BJ (cell line): Measurements from ENCODE around the gene DMD. TPM values are rescaled to one million over a fixed set of nuclear protein-coding genes. Genes with fewer than 3 reads are reported as not detected.

Source experiments
- CTCF ChIA-PET: fragments of 350-600 bp; formaldehyde crosslinking; extraction: SDS; loops from one replicate; lab custom pipeline; 2021; ENCODE audit warnings: antibody characterized with exemption, inconsistent platforms; lab: Yijun Ruan, JAX
- POLR2A ChIA-PET: fragments of 300-600 bp; sonication (Branson Sonifier 250); formaldehyde crosslinking; extraction: SDS; loops from one replicate; lab custom pipeline; 2021; ENCODE audit warnings: antibody characterized with exemption; lab: Charles Lee
- DNase-seq: peaks from one replicate; pipeline ENCODE4 v3.0.0-alpha.2; 2011; ENCODE audit warnings: low read depth
- H3K27me3 ChIP-seq: 2 replicates; pipeline ENCODE4 v1.6.0; 2011; ENCODE audit warnings: low read length; ENCODE audit not compliant: control insufficient read depth, insufficient read depth
- H3K36me3 ChIP-seq: 2 replicates; pipeline ENCODE4 v1.5.1; 2011; ENCODE audit warnings: low read length; ENCODE audit not compliant: control insufficient read depth, insufficient read depth
- H3K4me3 ChIP-seq: 2 replicates; pipeline ENCODE4 v1.5.1; 2011; ENCODE audit warnings: low read depth, mild to moderate bottlenecking, control low read depth, low read length
- polyA plus RNA-seq: library from polyadenylated mRNA; depleted of rRNA; stranded (reverse); fragments of >200 nt; gene quantifications from 2 replicates; pipeline ENCODE4 v1.2.3, GENCODE V29; 2011
- TF ChIP-seq, protein P1 (sequence below): IDR thresholded peaks from 2 replicates; pipeline ENCODE4 v1.5.1; 2011; ENCODE audit warnings: low read depth, mild to moderate bottlenecking, control low read depth, inconsistent platforms, low read length, moderate library complexity; ENCODE audit not compliant: insufficient read depth

Gene DMD
- polyA plus RNA-seq, 1 experiment: 12.5 TPM

GRCh38 chrX:32687379-32687778, 524.0 kb downstream of the DMD start:
- POLR2A ChIA-PET: no interaction called here
- Histone ChIP-seq H3K36me3 (no peaks in the 10 kb centered on the region), H3K27me3 (no peaks in the 10 kb centered on the region), H3K4me3 (no peak overlapping the region)
- TF ChIP-seq, protein P1, sequence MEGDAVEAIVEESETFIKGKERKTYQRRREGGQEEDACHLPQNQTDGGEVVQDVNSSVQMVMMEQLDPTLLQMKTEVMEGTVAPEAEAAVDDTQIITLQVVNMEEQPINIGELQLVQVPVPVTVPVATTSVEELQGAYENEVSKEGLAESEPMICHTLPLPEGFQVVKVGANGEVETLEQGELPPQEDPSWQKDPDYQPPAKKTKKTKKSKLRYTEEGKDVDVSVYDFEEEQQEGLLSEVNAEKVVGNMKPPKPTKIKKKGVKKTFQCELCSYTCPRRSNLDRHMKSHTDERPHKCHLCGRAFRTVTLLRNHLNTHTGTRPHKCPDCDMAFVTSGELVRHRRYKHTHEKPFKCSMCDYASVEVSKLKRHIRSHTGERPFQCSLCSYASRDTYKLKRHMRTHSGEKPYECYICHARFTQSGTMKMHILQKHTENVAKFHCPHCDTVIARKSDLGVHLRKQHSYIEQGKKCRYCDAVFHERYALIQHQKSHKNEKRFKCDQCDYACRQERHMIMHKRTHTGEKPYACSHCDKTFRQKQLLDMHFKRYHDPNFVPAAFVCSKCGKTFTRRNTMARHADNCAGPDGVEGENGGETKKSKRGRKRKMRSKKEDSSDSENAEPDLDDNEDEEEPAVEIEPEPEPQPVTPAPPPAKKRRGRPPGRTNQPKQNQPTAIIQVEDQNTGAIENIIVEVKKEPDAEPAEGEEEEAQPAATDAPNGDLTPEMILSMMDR: no peak
- no peak for DNase-seq
- CTCF ChIA-PET: no interaction called here

DNA sequence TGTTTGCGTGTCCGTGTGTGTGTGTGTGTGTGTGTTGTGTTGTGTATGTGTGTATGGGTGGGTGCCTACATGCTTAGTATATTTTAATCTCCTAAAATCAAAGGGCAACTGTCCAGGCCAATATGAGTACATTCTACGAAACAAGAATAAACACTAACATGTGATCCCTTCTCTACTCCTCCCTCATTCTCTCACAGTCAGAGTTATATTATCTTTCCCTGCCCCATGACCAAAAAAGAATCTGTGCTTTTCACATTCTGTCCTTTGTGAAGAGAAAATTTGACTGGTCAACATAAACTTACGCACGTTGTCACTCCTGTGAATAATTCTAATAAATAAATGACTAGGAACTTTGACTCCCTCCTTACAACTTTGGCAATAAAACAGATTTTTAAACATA, 532.9 kb downstream of the DMD start:
- ChIA-PET CTCF (no interaction called here), POLR2A (no interaction called here)
- TF ChIP-seq, protein P1: no peak
- Histone ChIP-seq H3K36me3 (no peaks in the 10 kb centered on the region), H3K27me3 (no peaks in the 10 kb centered on the region), H3K4me3 (no peak overlapping the region)
- DNase-seq: no peak

- H3K4me3 ChIP-seq: no peak overlapping the region
- H3K36me3 ChIP-seq: no peaks in the 10 kb centered on the region
- ChIA-PET POLR2A (no interaction called here), CTCF (no interaction called here)
- TF ChIP-seq, protein P1: no peak
- no peaks in the 10 kb centered on the region for H3K27me3 ChIP-seq
- DNase-seq: no peak
Measured at GRCh38 chrX:32673193-32673592, 538.2 kb downstream of the DMD start.

- ChIA-PET CTCF (no interaction called here), POLR2A (no interaction called here)
Measured at GRCh38 chrX:32662516-32662915, 548.8 kb downstream of the DMD start.

DNA sequence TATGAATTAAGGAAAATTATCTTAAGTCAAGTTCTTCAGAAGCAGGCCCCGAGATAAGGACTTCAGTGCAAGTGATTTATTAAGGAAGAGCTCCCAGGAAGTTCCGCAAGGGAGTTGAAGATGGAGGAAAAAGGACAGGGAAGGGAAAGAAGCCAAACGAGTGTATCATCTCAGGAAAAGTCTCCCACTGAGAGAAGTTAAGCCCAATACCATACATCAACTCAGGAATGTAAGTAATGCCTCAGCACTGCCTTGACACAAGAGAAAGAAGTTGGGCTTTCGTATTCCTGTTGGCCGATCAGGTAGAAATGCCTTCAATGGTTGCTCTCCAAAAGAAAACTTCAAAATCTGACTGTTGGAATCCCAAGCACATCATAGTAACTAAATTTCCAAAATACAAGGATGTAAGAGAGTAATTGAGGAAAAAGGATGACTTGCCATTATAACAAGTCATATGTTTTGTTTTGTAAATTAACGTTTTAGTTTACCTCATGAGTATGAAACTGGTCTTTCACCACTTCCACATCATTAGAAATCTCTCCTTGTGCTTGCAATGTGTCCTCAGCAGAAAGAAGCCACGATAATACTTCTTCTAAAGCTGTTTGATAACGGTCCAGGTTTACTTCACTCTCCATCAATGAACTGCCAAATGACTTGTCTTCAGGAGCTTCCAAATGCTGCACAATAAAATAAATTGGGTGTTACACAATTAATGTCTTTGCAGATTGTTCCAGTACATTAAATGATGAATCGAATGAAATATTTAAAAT, 566.7 kb downstream of the DMD start:
- ChIA-PET POLR2A (no interaction called here), CTCF (no interaction called here)
- TF ChIP-seq, protein P1: no peak
- no peaks in the 10 kb centered on the region for H3K27me3 ChIP-seq
- no peak for DNase-seq
- H3K4me3 ChIP-seq: no peak overlapping the region
- H3K36me3 ChIP-seq: no peaks in the 10 kb centered on the region

More at GRCh38 chrX:32662516-32662915, 548.8 kb downstream of the DMD start:
- no peaks in the 10 kb centered on the region for H3K27me3 ChIP-seq
- no peaks in the 10 kb centered on the region for H3K36me3 ChIP-seq
- DNase-seq: no peak
- TF ChIP-seq, protein P1: no peak
- no peak overlapping the region for H3K4me3 ChIP-seq
